ENCODE measurements around the gene RPTOR. TPM values are rescaled to one million over a fixed set of nuclear protein-coding genes. Genes with fewer than 3 reads are reported as not detected.
A peak's percentile ranks its signal among the peaks of the same experiment; 100 is the strongest.

Gene RPTOR
- total RNA-seq, 1 experiment from 2014 or later = 25.1 TPM

DNA sequence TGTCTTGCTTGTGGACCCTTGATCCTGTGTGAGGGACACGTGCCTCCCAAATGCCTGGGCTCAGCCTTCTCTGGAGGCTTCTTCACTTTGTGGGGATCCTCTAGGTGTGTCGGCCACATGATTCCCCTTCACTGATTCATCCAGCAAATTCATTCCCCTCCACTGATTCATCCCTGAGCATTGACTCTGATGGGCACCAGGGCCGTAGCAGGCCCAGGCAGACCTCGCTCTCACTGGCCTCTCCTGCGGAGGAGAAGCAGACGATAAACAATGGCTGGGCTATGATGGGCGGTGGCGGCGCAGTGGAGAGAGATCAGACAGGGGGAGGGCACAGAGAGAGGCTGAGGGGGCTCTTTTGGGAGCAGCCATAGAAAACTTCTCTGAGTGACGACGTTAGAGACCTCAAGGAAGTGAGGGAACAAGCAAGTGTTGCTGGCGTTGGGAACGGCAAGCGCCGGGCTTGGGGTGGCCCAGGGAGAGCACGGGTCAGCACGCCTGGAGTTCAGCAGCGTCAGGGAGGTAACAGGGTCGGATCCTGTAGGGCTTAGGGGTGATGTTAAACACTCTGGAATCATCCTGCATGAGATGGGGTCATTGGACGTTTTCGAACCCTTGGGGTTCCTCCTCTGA lies 17.5 kb upstream of the RPTOR start:
- H3K27me3 ChIP-seq (ENCODE audit: insufficient read depth, low read length) = no peaks in the 10 kb centered on the region
- H3K4ac ChIP-seq (ENCODE audit: low read depth, low read length) = no peak overlapping the region
- peaks cover 60% of the 10 kb centered on the region for H3K27me3 Mint-ChIP-seq (ENCODE audit: low read depth)
- no peak overlapping the region; a peak in 2 of 7 replicates for H3K27ac Mint-ChIP-seq
- H3K27ac ChIP-seq (ENCODE audit: insufficient read length, low read depth, low read length) = no peak overlapping the region
- H3K23me2 ChIP-seq (ENCODE audit: insufficient read length, low read depth, low read length, poor library complexity, severe bottlenecking) = no peaks in the 10 kb centered on the region
- no CpG with 5 or more reads among the region's 21 CpGs for WGBS (ENCODE audit: extremely low coverage, insufficient read length, low lambda C conversion rate)
- H3K18ac ChIP-seq (ENCODE audit: insufficient read length, low read depth, low read length) = no peak overlapping the region
- H2AK5ac ChIP-seq (ENCODE audit: insufficient read length, low read length) = no peak overlapping the region
- TF ChIP-seq, protein P1, sequence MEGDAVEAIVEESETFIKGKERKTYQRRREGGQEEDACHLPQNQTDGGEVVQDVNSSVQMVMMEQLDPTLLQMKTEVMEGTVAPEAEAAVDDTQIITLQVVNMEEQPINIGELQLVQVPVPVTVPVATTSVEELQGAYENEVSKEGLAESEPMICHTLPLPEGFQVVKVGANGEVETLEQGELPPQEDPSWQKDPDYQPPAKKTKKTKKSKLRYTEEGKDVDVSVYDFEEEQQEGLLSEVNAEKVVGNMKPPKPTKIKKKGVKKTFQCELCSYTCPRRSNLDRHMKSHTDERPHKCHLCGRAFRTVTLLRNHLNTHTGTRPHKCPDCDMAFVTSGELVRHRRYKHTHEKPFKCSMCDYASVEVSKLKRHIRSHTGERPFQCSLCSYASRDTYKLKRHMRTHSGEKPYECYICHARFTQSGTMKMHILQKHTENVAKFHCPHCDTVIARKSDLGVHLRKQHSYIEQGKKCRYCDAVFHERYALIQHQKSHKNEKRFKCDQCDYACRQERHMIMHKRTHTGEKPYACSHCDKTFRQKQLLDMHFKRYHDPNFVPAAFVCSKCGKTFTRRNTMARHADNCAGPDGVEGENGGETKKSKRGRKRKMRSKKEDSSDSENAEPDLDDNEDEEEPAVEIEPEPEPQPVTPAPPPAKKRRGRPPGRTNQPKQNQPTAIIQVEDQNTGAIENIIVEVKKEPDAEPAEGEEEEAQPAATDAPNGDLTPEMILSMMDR (conservative IDR thresholded peaks at IDR 0.05) = no peak
- H3K79me2 ChIP-seq (ENCODE audit: insufficient read depth, low read length) = no peaks in the 10 kb centered on the region
- H3K9ac ChIP-seq (ENCODE audit: extremely low read depth, insufficient read length, low read length) = no peak overlapping the region
- no peak overlapping the region for H4K8ac ChIP-seq (replicated peaks; ENCODE audit: insufficient read length, low read depth, low read length)
- H2BK15ac ChIP-seq (ENCODE audit: low read depth, low read length) = no peak overlapping the region
- no peaks in the 10 kb centered on the region for H3K9me3 ChIP-seq (ENCODE audit: control insufficient read depth, low read depth, low read length)
- no peak overlapping the region for H2BK12ac ChIP-seq (ENCODE audit: insufficient read length, low read depth, low read length)
- no peak overlapping the region for H3T11ph ChIP-seq (ENCODE audit: low read length)
- H4K20me1 ChIP-seq (ENCODE audit: control insufficient read depth, insufficient read depth, insufficient read length) = no peaks in the 10 kb centered on the region
- H3K36me3 Mint-ChIP-seq (ENCODE audit: insufficient read depth in 1 of 3, low read depth in 3 of 3) = no peaks in the 10 kb centered on the region; a peak in 1 of 7 replicates
- H4K91ac ChIP-seq (ENCODE audit: insufficient read length, low read depth, low read length) = no peak overlapping the region
- no peak overlapping the region for H2AFZ ChIP-seq (ENCODE audit: low read length)
- no peak overlapping the region for H3K4me2 ChIP-seq (ENCODE audit: insufficient read depth, insufficient read length, low read length)
- peak overlapping the region in 1 of 2 experiments; percentile 35; a peak in 1 of 5 replicates for H3K4me3 Mint-ChIP-seq
- no peaks in the 10 kb centered on the region for H3K79me1 ChIP-seq (ENCODE audit: insufficient read depth, low read depth, low read length, poor library complexity, severe bottlenecking)
- H4K5ac ChIP-seq (ENCODE audit: insufficient read length, low read depth, low read length) = no peak overlapping the region
- H3K9me3 Mint-ChIP-seq = peaks cover 0 to 4% of the 10 kb centered on the region in 2 experiments; a peak in 1 of 5 replicates
- no peak overlapping the region for H2BK120ac ChIP-seq (ENCODE audit: low read depth, low read length, poor library complexity, severe bottlenecking)
- H3K56ac ChIP-seq (ENCODE audit: insufficient read length, low read depth, low read length) = no peak overlapping the region
- H3K23ac ChIP-seq (ENCODE audit: insufficient read length, low read depth, low read length) = no peak overlapping the region
- peaks cover 17 to 27% of the 10 kb centered on the region in 2 experiments for H3K4me1 Mint-ChIP-seq
- H3K4me1 ChIP-seq (ENCODE audit: insufficient read depth, low read length) = peaks cover 3% of the 10 kb centered on the region; the same call in 1 of the 2 replicates
- H2BK20ac ChIP-seq (ENCODE audit: low read depth, low read length, poor library complexity, severe bottlenecking) = no peak overlapping the region
- DNase-seq = no peak
- no peak overlapping the region for H2BK5ac ChIP-seq (ENCODE audit: insufficient read length, low read length)
- no peak overlapping the region for H3K14ac ChIP-seq (ENCODE audit: insufficient read depth, low read length)

Data from H9 (cell line).